HepG2 (cell line): ENCODE measurements around the gene GPR37. TPM values are rescaled to one million over a fixed set of nuclear protein-coding genes. Genes with fewer than 3 reads are reported as not detected.

Experiments used
- ATAC-seq: fragments of 200-7000 bp; cut with Tn5 transposase; 3 replicates; pipeline ENCODE4 v1.9.1; 2020; ENCODE audit warnings: mild to moderate bottlenecking, moderate library complexity
- BruUV-seq: library from RNA; stranded (reverse); fragments of 400-500 nt; replicated peaks from 2 replicates; lab custom pipeline; 2021; lab: Mats Ljungman, UMichigan
- CTCF ChIA-PET: fragments of 300-600 bp; formaldehyde crosslinking; extraction: SDS; loops from one replicate; lab custom pipeline; 2021; ENCODE audit warnings: low total read pairs, inconsistent platforms, low intra/inter-chr PET ratio; lab: Yijun Ruan, JAX
- POLR2A ChIA-PET: fragments of 350-600 bp; sonication (Branson Sonifier 250); formaldehyde crosslinking; loops from one replicate; lab custom pipeline; 2020; ENCODE audit warnings: antibody characterized with exemption, inconsistent platforms; lab: Yijun Ruan, JAX
- DNase-seq: peaks from one replicate; pipeline ENCODE4 v3.0.0-alpha.2; 2015; ENCODE audit warnings: low spot score
- FAIRE-seq: peaks from 3 replicates; lab custom pipeline; 2011; peaks lifted over from hg19 to GRCh38; lab: Jason Lieb, UNC
- H2AFZ ChIP-seq: one replicate; pipeline ENCODE4 v1.6.1; 2011; ENCODE audit warnings: low read length, inconsistent platforms
- H3K27ac ChIP-seq: fragments of 300-600 bp; 3 replicates; pipeline ENCODE4 v1.8.0; 2011; ENCODE audit warnings: mixed run types, mild to moderate bottlenecking, mixed read lengths, low read length, inconsistent platforms; ENCODE audit not compliant: insufficient read depth; ENCODE audit errors: extremely low read length
- H3K27me3 ChIP-seq, 2 experiments: fragments of 200-600 bp in 1 of 2; 2 replicates in 1 of 2; 3 replicates in 1 of 2; pipeline versions ENCODE4 v1.6.0 to v1.8.0; 2011; ENCODE audit warnings: low read length in 2 of 2, mild to moderate bottlenecking in 2 of 2, moderate library complexity in 2 of 2, inconsistent platforms in 1 of 2; ENCODE audit not compliant: insufficient read depth in 2 of 2, control insufficient read depth in 1 of 2
- H3K36me3 ChIP-seq, 2 experiments: fragments of 200-600 bp in 1 of 2; replicated peaks in 1 of 2; 2 replicates in 1 of 2; 3 replicates in 1 of 2; pipeline versions ENCODE4 v1.5.1 to v1.8.0; 2011; ENCODE audit warnings: low read length in 2 of 2, inconsistent platforms in 1 of 2; ENCODE audit not compliant: insufficient read depth in 2 of 2, control insufficient read depth in 1 of 2
- H3K4me1 ChIP-seq: 2 replicates; pipeline ENCODE4 v1.5.1; 2012; ENCODE audit warnings: low read length, inconsistent platforms; ENCODE audit not compliant: insufficient read depth
- H3K4me2 ChIP-seq: 2 replicates; pipeline ENCODE4 v1.6.0; 2011; ENCODE audit warnings: low read depth, low read length, inconsistent platforms
- H3K4me3 ChIP-seq, 3 experiments: fragments of 200-600 bp in 1 of 3; sonication (generic), shearing (Covaris generic) in 1 of 3; replicated peaks in 1 of 3; 2 replicates each; pipeline ENCODE4 v1.5.1; 2011 to 2016; ENCODE audit warnings: low read length in 3 of 3, inconsistent platforms in 2 of 3, low read depth in 2 of 3, mild to moderate bottlenecking in 2 of 3, control low read depth in 1 of 3, mixed read lengths in 1 of 3; ENCODE audit not compliant: insufficient read depth in 1 of 3
- H3K79me2 ChIP-seq: one replicate; pipeline ENCODE4 v1.6.1; 2011; ENCODE audit warnings: low read length, inconsistent platforms; ENCODE audit not compliant: insufficient read depth
- H3K9ac ChIP-seq: 2 replicates; pipeline ENCODE4 v1.6.0; 2011; ENCODE audit warnings: mild to moderate bottlenecking, low read depth, low read length, inconsistent platforms; ENCODE audit not compliant: insufficient read depth
- H3K9me3 ChIP-seq: 2 replicates; pipeline ENCODE4 v1.5.1; 2012; ENCODE audit warnings: mild to moderate bottlenecking, low read length
- H4K20me1 ChIP-seq: 2 replicates; pipeline ENCODE4 v1.6.0; 2011; ENCODE audit warnings: inconsistent platforms, mild to moderate bottlenecking, low read length, moderate library complexity; ENCODE audit not compliant: insufficient read depth
- ATF7 ChIP-seq, 2 experiments: fragments of 450-650 bp in 1 of 2; sonication (generic) in 1 of 2; formaldehyde crosslinking in 1 of 2; IDR thresholded peaks; 2 replicates each; pipeline versions ENCODE4 v1.4.0 to v1.6.1; 2016 to 2020; ENCODE audit warnings: antibody characterized with exemption in 1 of 2, mild to moderate bottlenecking in 1 of 2, missing genetic modification reagents in 1 of 2
- MAFF ChIP-seq: IDR thresholded peaks from 2 replicates; pipeline ENCODE4 v1.6.1; 2011; ENCODE audit warnings: low read depth, low read length, improper control_type of control experiment
- SPEN ChIP-seq: sonication (generic); formaldehyde crosslinking; IDR thresholded peaks from 2 replicates; pipeline ENCODE4 v1.5.1; 2020; ENCODE audit warnings: low read depth, mild to moderate bottlenecking, missing genetic modification reagents
- TMF1 ChIP-seq: sonication (generic); formaldehyde crosslinking; IDR thresholded peaks from 2 replicates; pipeline ENCODE4 v1.8.1; 2022; ENCODE audit warnings: low read depth, missing genetic modification reagents
- ZNF136 ChIP-seq: sonication (generic); formaldehyde crosslinking; IDR thresholded peaks from 2 replicates; pipeline ENCODE4 v1.8.1; 2022; ENCODE audit warnings: low read depth, mild to moderate bottlenecking, moderate library complexity, missing genetic modification reagents
- ZNF296 ChIP-seq: sonication (generic); formaldehyde crosslinking; conservative IDR thresholded peaks from 2 replicates; pipeline ENCODE4 v1.5.0; 2020; ENCODE audit warnings: mild to moderate bottlenecking, missing genetic modification reagents
- ZNF335 ChIP-seq: sonication (generic); formaldehyde crosslinking; IDR thresholded peaks from 2 replicates; pipeline ENCODE4 v1.4.0; 2020; ENCODE audit warnings: missing genetic modification reagents
- ZNF337 ChIP-seq: sonication (generic); formaldehyde crosslinking; IDR thresholded peaks from 2 replicates; pipeline ENCODE4 v1.5.1; 2020; ENCODE audit warnings: missing genetic modification reagents, low read depth, mild to moderate bottlenecking, borderline replicate concordance
- ZNF572 ChIP-seq: sonication (generic); formaldehyde crosslinking; IDR thresholded peaks from 2 replicates; pipeline ENCODE4 v1.5.1; 2020; ENCODE audit warnings: mild to moderate bottlenecking, missing genetic modification reagents
- WGBS: methylation state at CpG from one replicate; pipeline ENCODE4 v1.1.6; 2017; ENCODE audit warnings: low lambda C conversion rate; 5-methylcytosine and 5-hydroxymethylcytosine counted together
- in situ Hi-C: cut with HindIII; loops from 2 replicates; pipeline ENCODE4 v1.10.0; 2017; ENCODE audit warnings: low pct_unique_long_range_greater_than_20kb; ENCODE audit not compliant: extremely low pct_ligation_motif_present
- intact Hi-C: fragments of 100-400 bp; cut with micrococcal nuclease; formaldehyde crosslinking; loops from one replicate; pipeline ENCODE4 v1.10.0; 2022; ENCODE audit not compliant: unreplicated experiment
- polyA plus RNA-seq, 8 experiments: library from polyadenylated mRNA; depleted of rRNA in 3 of 8; stranded (reverse) in 7 of 8; unstranded in 1 of 8; fragments of >200 nt; fragmentation: Illumina TruSeq in 4 of 8; extraction: Trizol in 4 of 8; gene quantifications; 2 replicates each; pipeline versions ENCODE4 v1.2.1 to v1.2.3, GENCODE V29; 2011 to 2016; ENCODE audit warnings: low read depth in 4 of 8, missing spikeins in 1 of 8, mixed read lengths in 1 of 8; ENCODE audit not compliant: insufficient read depth in 1 of 8
- total RNA-seq, 5 experiments: library from RNA; depleted of rRNA; stranded (reverse); fragments of >200 nt; fragmentation: Illumina TruSeq; extraction: Trizol; gene quantifications; 2 replicates each; pipeline ENCODE4 v1.2.3, GENCODE V29; 2016; ENCODE audit warnings: low read depth in 1 of 5
- TF ChIP-seq, protein P1 (sequence below), 2 experiments: sonication (generic) in 1 of 2; formaldehyde crosslinking in 1 of 2; IDR thresholded peaks; 2 replicates each; pipeline versions ENCODE4 v1.5.1 to v1.6.1; 2011 to 2020; ENCODE audit warnings: borderline replicate concordance in 1 of 2, low read depth in 1 of 2, low read length in 1 of 2, mild to moderate bottlenecking in 1 of 2, missing genetic modification reagents in 1 of 2, moderate library complexity in 1 of 2
- TF ChIP-seq, protein P2 (sequence below): IDR thresholded peaks from 2 replicates; pipeline ENCODE4 v1.6.1; 2012; ENCODE audit warnings: low read depth, low read length, improper control_type of control experiment
- TF ChIP-seq, protein P3 (sequence below): sonication (generic); formaldehyde crosslinking; conservative IDR thresholded peaks from 2 replicates; pipeline ENCODE4 v1.8.1; 2023; ENCODE audit warnings: missing genetic modification reagents
- TF ChIP-seq, protein P4 (sequence below): IDR thresholded peaks from 2 replicates; pipeline ENCODE4 v1.6.1; 2016
- TF ChIP-seq, protein P5 (sequence below): sonication (generic); formaldehyde crosslinking; conservative IDR thresholded peaks from 2 replicates; pipeline ENCODE4 v1.8.0; 2022; ENCODE audit warnings: low read depth, missing genetic modification reagents

Gene GPR37
- total and polyA plus RNA-seq, 2 of the 13 experiments (the other 11 are each of a cell fraction or from before 2014, with no cell fraction given) = not detected

DNA sequence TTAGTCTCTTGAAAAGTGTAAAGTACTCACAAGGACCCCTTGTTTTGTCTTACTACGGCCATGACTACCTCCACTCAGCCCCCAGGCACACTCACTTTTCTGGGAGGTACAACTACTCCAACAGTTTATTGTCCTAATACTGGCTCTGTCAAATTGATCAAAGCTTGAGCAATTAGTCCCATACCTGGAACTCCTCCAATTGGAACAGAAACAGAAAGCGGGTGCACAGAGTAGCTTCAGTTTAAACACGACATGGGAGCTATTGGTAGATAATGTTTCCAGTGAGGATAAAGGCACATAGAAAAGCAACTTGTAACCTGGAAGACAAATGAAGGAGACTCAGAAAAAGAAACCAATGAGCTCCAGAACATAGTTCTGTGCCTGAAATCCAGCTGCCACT is 7.7 kb upstream of the GPR37 start:
- Histone ChIP-seq H3K27me3 (no peaks in the 10 kb centered on the region), H4K20me1 (no peaks in the 10 kb centered on the region), H2AFZ (no peak overlapping the region), H3K27ac (no peak overlapping the region), H3K9ac (no peak overlapping the region), H3K79me2 (no peaks in the 10 kb centered on the region), H3K4me3 (no peak overlapping the region), H3K4me1 (peaks cover 30% of the 10 kb centered on the region), H3K9me3 (no peaks in the 10 kb centered on the region), H3K36me3 (no peaks in the 10 kb centered on the region), H3K4me2 (0 out of 2 replicates have a peak overlapping the region, but pooled peaks have one; percentile 3)
- no peak for ATAC-seq
- no peak for FAIRE-seq
- ChIA-PET CTCF (no interaction called here), POLR2A (no interaction called here)
- BruUV-seq = no TSS peak
- in situ Hi-C loops = no loop called here
- TF ChIP-seq ZNF335 = no peak
- TF ChIP-seq, protein P1, sequence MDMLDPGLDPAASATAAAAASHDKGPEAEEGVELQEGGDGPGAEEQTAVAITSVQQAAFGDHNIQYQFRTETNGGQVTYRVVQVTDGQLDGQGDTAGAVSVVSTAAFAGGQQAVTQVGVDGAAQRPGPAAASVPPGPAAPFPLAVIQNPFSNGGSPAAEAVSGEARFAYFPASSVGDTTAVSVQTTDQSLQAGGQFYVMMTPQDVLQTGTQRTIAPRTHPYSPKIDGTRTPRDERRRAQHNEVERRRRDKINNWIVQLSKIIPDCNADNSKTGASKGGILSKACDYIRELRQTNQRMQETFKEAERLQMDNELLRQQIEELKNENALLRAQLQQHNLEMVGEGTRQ (IDR thresholded peaks at IDR 0.05; ENCODE audit: low read depth, low read length) = no peak
- TF ChIP-seq, protein P1 (CRISPR knock-in tag; IDR thresholded peaks at IDR 0.05; ENCODE audit: borderline replicate concordance) = no peak
- no peak for TF ChIP-seq MAFF
- no peak for TF ChIP-seq ZNF572 (CRISPR knock-in tag)
- TF ChIP-seq, protein P2, sequence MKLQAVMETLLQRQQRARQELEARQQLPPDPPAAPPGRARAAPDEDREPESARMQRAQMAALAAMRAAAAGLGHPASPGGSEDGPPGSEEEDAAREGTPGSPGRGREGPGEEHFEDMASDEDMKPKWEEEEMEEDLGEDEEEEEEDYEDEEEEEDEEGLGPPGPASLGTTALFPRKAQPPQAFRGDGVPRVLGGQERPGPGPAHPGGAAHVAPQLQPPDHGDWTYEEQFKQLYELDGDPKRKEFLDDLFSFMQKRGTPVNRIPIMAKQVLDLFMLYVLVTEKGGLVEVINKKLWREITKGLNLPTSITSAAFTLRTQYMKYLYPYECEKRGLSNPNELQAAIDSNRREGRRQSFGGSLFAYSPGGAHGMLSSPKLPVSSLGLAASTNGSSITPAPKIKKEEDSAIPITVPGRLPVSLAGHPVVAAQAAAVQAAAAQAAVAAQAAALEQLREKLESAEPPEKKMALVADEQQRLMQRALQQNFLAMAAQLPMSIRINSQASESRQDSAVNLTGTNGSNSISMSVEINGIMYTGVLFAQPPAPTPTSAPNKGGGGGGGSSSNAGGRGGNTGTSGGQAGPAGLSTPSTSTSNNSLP = no peak
- TF ChIP-seq, protein P3, sequence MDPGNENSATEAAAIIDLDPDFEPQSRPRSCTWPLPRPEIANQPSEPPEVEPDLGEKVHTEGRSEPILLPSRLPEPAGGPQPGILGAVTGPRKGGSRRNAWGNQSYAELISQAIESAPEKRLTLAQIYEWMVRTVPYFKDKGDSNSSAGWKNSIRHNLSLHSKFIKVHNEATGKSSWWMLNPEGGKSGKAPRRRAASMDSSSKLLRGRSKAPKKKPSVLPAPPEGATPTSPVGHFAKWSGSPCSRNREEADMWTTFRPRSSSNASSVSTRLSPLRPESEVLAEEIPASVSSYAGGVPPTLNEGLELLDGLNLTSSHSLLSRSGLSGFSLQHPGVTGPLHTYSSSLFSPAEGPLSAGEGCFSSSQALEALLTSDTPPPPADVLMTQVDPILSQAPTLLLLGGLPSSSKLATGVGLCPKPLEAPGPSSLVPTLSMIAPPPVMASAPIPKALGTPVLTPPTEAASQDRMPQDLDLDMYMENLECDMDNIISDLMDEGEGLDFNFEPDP (CRISPR knock-in tag) = no peak
- TF ChIP-seq ZNF136 (CRISPR knock-in tag) = no peak
- no peak for TF ChIP-seq ZNF296 (CRISPR knock-in tag)
- TF ChIP-seq TMF1 (CRISPR knock-in tag) = no peak
- TF ChIP-seq SPEN (CRISPR knock-in tag) = no peak
- no peak for TF ChIP-seq ATF7 (IDR thresholded peaks at IDR 0.05)
- no peak for TF ChIP-seq ATF7 (CRISPR knock-in tag; IDR thresholded peaks at IDR 0.05)
- no peak for TF ChIP-seq ZNF337 (CRISPR knock-in tag)
- TF ChIP-seq, protein P4, sequence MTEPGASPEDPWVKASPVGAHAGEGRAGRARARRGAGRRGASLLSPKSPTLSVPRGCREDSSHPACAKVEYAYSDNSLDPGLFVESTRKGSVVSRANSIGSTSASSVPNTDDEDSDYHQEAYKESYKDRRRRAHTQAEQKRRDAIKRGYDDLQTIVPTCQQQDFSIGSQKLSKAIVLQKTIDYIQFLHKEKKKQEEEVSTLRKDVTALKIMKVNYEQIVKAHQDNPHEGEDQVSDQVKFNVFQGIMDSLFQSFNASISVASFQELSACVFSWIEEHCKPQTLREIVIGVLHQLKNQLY (CRISPR knock-in tag) = no peak
- TF ChIP-seq, protein P5, sequence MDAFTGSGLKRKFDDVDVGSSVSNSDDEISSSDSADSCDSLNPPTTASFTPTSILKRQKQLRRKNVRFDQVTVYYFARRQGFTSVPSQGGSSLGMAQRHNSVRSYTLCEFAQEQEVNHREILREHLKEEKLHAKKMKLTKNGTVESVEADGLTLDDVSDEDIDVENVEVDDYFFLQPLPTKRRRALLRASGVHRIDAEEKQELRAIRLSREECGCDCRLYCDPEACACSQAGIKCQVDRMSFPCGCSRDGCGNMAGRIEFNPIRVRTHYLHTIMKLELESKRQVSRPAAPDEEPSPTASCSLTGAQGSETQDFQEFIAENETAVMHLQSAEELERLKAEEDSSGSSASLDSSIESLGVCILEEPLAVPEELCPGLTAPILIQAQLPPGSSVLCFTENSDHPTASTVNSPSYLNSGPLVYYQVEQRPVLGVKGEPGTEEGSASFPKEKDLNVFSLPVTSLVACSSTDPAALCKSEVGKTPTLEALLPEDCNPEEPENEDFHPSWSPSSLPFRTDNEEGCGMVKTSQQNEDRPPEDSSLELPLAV = no peak
- intact Hi-C loops = no loop called here
- WGBS = 4% methylated on average over 3 of the region's 3 CpGs
- no peak for DNase-seq
